ENCODE results near the gene MACROD2.

- TF ChIP-seq, protein P1, sequence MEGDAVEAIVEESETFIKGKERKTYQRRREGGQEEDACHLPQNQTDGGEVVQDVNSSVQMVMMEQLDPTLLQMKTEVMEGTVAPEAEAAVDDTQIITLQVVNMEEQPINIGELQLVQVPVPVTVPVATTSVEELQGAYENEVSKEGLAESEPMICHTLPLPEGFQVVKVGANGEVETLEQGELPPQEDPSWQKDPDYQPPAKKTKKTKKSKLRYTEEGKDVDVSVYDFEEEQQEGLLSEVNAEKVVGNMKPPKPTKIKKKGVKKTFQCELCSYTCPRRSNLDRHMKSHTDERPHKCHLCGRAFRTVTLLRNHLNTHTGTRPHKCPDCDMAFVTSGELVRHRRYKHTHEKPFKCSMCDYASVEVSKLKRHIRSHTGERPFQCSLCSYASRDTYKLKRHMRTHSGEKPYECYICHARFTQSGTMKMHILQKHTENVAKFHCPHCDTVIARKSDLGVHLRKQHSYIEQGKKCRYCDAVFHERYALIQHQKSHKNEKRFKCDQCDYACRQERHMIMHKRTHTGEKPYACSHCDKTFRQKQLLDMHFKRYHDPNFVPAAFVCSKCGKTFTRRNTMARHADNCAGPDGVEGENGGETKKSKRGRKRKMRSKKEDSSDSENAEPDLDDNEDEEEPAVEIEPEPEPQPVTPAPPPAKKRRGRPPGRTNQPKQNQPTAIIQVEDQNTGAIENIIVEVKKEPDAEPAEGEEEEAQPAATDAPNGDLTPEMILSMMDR (IDR thresholded peaks at IDR 0.05): no peak
- TF ChIP-seq POLR2A (IDR thresholded peaks at IDR 0.05): no peak
These were observed 1460.0 kb downstream of the MACROD2 start for GRCh38 chr20:15455279-15455678.

Data from uterus (tissue), 2 donors.